ENCODE measurements around the gene DAZL. TPM values are rescaled to one million over a fixed set of nuclear protein-coding genes. Genes with fewer than 3 reads are reported as not detected.
"Not testable (repeated sequence)": the region's sequence is repeated elsewhere in the genome, so short reads cannot be mapped to it uniquely, and the experiment has no call there.

Gene DAZL
- total and polyA plus RNA-seq, 2 donors (not counting 1 experiment from before 2014, with no cell fraction given) = 0.34 TPM; not detected in 1

GRCh38 chr3:16632395-16632794 lies 27.2 kb upstream of the DAZL start:
- no peaks in the 10 kb centered on the region for H3K36me3 ChIP-seq (ENCODE audit: control insufficient read depth, insufficient read depth, low read length)
- H4K20me1 ChIP-seq (ENCODE audit: control insufficient read depth, extremely low read depth, insufficient read depth, low read length) = no peaks in the 10 kb centered on the region
- no peak overlapping the region for H3K4me2 ChIP-seq (ENCODE audit: extremely low read depth, insufficient read depth, low read length)
- no peaks in the 10 kb centered on the region for H3K79me2 ChIP-seq (ENCODE audit: control insufficient read depth, insufficient read depth, low read length)
- no peak overlapping the region for H3K27ac ChIP-seq (ENCODE audit: insufficient read depth, low read length)
- H3K9ac ChIP-seq (ENCODE audit: insufficient read depth, low read length) = no peak overlapping the region
- H3K27me3 ChIP-seq (ENCODE audit: control insufficient read depth, insufficient read depth, low read length) = no peaks in the 10 kb centered on the region
- H3K9me3 ChIP-seq (ENCODE audit: control insufficient read depth, insufficient read depth, low read depth, low read length) = no peaks in the 10 kb centered on the region
- no peak for TF ChIP-seq EZH2 (IDR thresholded peaks at IDR 0.05; ENCODE audit: low read length, missing control alignments)
- no peak for TF ChIP-seq CTCF (conservative IDR thresholded peaks at IDR 0.05 in 1 of 2, IDR thresholded peaks at IDR 0.05 in 1 of 2; ENCODE audit: low read depth in 1 of 2, low read length in 2 of 2)
- no peak for DNase-seq (ENCODE audit: low read depth in 2 of 2)
- no peaks in the 10 kb centered on the region for H3K4me1 ChIP-seq (ENCODE audit: control insufficient read depth, extremely low read depth, insufficient read depth, low read length)
- no peak overlapping the region for H2AFZ ChIP-seq (ENCODE audit: low read length)
- no peak overlapping the region for H3K4me3 ChIP-seq (replicated peaks in 1 of 4; ENCODE audit: control extremely low read depth in 1 of 4, insufficient read depth in 1 of 4, low read depth in 3 of 4, low read length in 4 of 4)

- no peaks in the 10 kb centered on the region for H4K20me1 ChIP-seq (ENCODE audit: control insufficient read depth, extremely low read depth, insufficient read depth, low read length)
- H3K27ac ChIP-seq (ENCODE audit: insufficient read depth, low read length) = no peak overlapping the region
- no peak overlapping the region for H2AFZ ChIP-seq (ENCODE audit: low read length)
- no peaks in the 10 kb centered on the region for H3K9me3 ChIP-seq (ENCODE audit: control insufficient read depth, insufficient read depth, low read depth, low read length)
- H3K36me3 ChIP-seq (ENCODE audit: control insufficient read depth, insufficient read depth, low read length) = no peaks in the 10 kb centered on the region
- DNase-seq (ENCODE audit: low read depth in 2 of 2) = peak; percentile 2 to 82
- H3K4me2 ChIP-seq (ENCODE audit: extremely low read depth, insufficient read depth, low read length) = no peak overlapping the region
- no peaks in the 10 kb centered on the region for H3K27me3 ChIP-seq (ENCODE audit: control insufficient read depth, insufficient read depth, low read length)
- no peak overlapping the region for H3K4me3 ChIP-seq (replicated peaks in 1 of 4; ENCODE audit: control extremely low read depth in 1 of 4, insufficient read depth in 1 of 4, low read depth in 3 of 4, low read length in 4 of 4)
- TF ChIP-seq EZH2 (IDR thresholded peaks at IDR 0.05; ENCODE audit: low read length, missing control alignments) = no peak
- TF ChIP-seq CTCF (conservative IDR thresholded peaks at IDR 0.05 in 1 of 2, IDR thresholded peaks at IDR 0.05 in 1 of 2; ENCODE audit: low read depth in 1 of 2, low read length in 2 of 2) = no peak
- no peak overlapping the region for H3K9ac ChIP-seq (ENCODE audit: insufficient read depth, low read length)
- no peaks in the 10 kb centered on the region for H3K79me2 ChIP-seq (ENCODE audit: control insufficient read depth, insufficient read depth, low read length)
- H3K4me1 ChIP-seq (ENCODE audit: control insufficient read depth, extremely low read depth, insufficient read depth, low read length) = no peaks in the 10 kb centered on the region
These were observed 13.5 kb upstream of the DAZL start for GRCh38 chr3:16618721-16619120.

- not testable (repeated sequence) for H3K79me2 ChIP-seq (ENCODE audit: control insufficient read depth, insufficient read depth, low read length); H2AFZ ChIP-seq (ENCODE audit: low read length); H3K9me3 ChIP-seq (ENCODE audit: control insufficient read depth, insufficient read depth, low read depth, low read length); H3K4me2 ChIP-seq (ENCODE audit: extremely low read depth, insufficient read depth, low read length); H4K20me1 ChIP-seq (ENCODE audit: control insufficient read depth, extremely low read depth, insufficient read depth, low read length); H3K4me1 ChIP-seq (ENCODE audit: control insufficient read depth, extremely low read depth, insufficient read depth, low read length); DNase-seq (ENCODE audit: low read depth in 2 of 2); H3K36me3 ChIP-seq (ENCODE audit: control insufficient read depth, insufficient read depth, low read length); H3K9ac ChIP-seq (ENCODE audit: insufficient read depth, low read length); H3K4me3 ChIP-seq (replicated peaks in 1 of 4; ENCODE audit: control extremely low read depth in 1 of 4, insufficient read depth in 1 of 4, low read depth in 3 of 4, low read length in 4 of 4); H3K27me3 ChIP-seq (ENCODE audit: control insufficient read depth, insufficient read depth, low read length); H3K27ac ChIP-seq (ENCODE audit: insufficient read depth, low read length)
These were observed 11.9 kb upstream of the DAZL start for GRCh38 chr3:16617155-16617554.

Data from fibroblast of lung (primary cell).